ENCODE measurements around the gene DMAC2L. TPM values are rescaled to one million over a fixed set of nuclear protein-coding genes. Genes with fewer than 3 reads are reported as not detected.

Gene DMAC2L
- total RNA-seq, 1 experiment from 2014 or later = 8.9 TPM

DNA sequence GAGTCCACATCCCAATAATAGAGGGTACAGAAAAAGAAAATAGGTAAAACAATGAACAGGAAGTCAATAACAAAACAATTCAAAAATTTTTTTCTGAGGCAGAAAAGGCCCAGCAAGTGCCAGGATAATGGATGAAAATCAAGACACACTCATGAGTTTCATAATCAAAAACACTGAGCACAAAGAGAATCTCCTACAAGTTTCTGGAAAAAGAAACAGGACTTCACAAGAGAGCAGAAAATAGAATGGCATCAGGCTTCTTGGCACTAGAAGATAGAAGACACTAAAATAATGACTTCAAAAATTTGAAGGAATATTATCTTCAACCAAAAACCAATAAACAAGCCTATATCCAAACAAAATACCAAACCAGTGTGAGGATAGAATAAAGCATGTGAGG, 36.8 kb downstream of the DMAC2L start:
- no peak overlapping the region for H3K4me3 ChIP-seq (replicated peaks in 1 of 2; ENCODE audit: low read depth in 1 of 2, low read length in 2 of 2)
- no peaks in the 10 kb centered on the region for H3K9me2 ChIP-seq (ENCODE audit: insufficient read depth)
- intact Hi-C loops (cut with micrococcal nuclease) = no loop called here
- H4K20me1 ChIP-seq (ENCODE audit: insufficient read depth) = no peaks in the 10 kb centered on the region
- ATAC-seq = no peak
- no peaks in the 10 kb centered on the region for H3K9me3 ChIP-seq (ENCODE audit: control insufficient read depth in 1 of 2, insufficient read depth in 1 of 2, low read depth in 1 of 2, low read length in 2 of 2)
- no peaks in the 10 kb centered on the region for H3K36me3 ChIP-seq (ENCODE audit: control insufficient read depth in 1 of 2, insufficient read depth in 2 of 2, low read length in 2 of 2)
- no peak for TF ChIP-seq EZH2 (IDR thresholded peaks at IDR 0.05)
- TF ChIP-seq ELF1 (IDR thresholded peaks at IDR 0.05; ENCODE audit: borderline replicate concordance, low read depth) = no peak
- TF ChIP-seq ZFX (IDR thresholded peaks at IDR 0.05) = no peak
- no peak for TF ChIP-seq SP1 (IDR thresholded peaks at IDR 0.05; ENCODE audit: low read depth)
- no peak for TF ChIP-seq ZNF274 (IDR thresholded peaks at IDR 0.05; ENCODE audit: low read depth, low read length)
- no peak for TF ChIP-seq CEBPB (IDR thresholded peaks at IDR 0.05; ENCODE audit: low read depth)
- TF ChIP-seq, protein P1, sequence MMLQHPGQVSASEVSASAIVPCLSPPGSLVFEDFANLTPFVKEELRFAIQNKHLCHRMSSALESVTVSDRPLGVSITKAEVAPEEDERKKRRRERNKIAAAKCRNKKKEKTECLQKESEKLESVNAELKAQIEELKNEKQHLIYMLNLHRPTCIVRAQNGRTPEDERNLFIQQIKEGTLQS (IDR thresholded peaks at IDR 0.05) = no peak
- TF ChIP-seq EZH2phosphoT487 (IDR thresholded peaks at IDR 0.05; ENCODE audit: borderline replicate concordance) = no peak
- TF ChIP-seq RAD21 (IDR thresholded peaks at IDR 0.05; ENCODE audit: low read depth) = no peak
- TF ChIP-seq JUND (IDR thresholded peaks at IDR 0.05) = no peak
- TF ChIP-seq, protein P2, sequence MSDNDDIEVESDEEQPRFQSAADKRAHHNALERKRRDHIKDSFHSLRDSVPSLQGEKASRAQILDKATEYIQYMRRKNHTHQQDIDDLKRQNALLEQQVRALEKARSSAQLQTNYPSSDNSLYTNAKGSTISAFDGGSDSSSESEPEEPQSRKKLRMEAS (IDR thresholded peaks at IDR 0.05) = no peak
- TF ChIP-seq FOSL1 (IDR thresholded peaks at IDR 0.05; ENCODE audit: low read depth) = no peak
- no peak for TF ChIP-seq POLR2AphosphoS5 (IDR thresholded peaks at IDR 0.05; ENCODE audit: low read depth, low read length)
- no peak for TF ChIP-seq YY1 (IDR thresholded peaks at IDR 0.05; ENCODE audit: extremely low read depth, insufficient replicate concordance, low read depth, low read length)
- no peak for TF ChIP-seq CBX3 (IDR thresholded peaks at IDR 0.05; ENCODE audit: low read depth)
- TF ChIP-seq SIN3A (IDR thresholded peaks at IDR 0.05; ENCODE audit: low read depth) = no peak
- TF ChIP-seq, protein P3, sequence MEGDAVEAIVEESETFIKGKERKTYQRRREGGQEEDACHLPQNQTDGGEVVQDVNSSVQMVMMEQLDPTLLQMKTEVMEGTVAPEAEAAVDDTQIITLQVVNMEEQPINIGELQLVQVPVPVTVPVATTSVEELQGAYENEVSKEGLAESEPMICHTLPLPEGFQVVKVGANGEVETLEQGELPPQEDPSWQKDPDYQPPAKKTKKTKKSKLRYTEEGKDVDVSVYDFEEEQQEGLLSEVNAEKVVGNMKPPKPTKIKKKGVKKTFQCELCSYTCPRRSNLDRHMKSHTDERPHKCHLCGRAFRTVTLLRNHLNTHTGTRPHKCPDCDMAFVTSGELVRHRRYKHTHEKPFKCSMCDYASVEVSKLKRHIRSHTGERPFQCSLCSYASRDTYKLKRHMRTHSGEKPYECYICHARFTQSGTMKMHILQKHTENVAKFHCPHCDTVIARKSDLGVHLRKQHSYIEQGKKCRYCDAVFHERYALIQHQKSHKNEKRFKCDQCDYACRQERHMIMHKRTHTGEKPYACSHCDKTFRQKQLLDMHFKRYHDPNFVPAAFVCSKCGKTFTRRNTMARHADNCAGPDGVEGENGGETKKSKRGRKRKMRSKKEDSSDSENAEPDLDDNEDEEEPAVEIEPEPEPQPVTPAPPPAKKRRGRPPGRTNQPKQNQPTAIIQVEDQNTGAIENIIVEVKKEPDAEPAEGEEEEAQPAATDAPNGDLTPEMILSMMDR (IDR thresholded peaks at IDR 0.05 in 2 of 3, conservative IDR thresholded peaks at IDR 0.05 in 1 of 3; ENCODE audit: borderline replicate concordance in 1 of 3, insufficient read depth in 1 of 3, low read depth in 2 of 3, low read length in 2 of 3) = no peak
- TF ChIP-seq EGR1 (IDR thresholded peaks at IDR 0.05; ENCODE audit: low read depth) = no peak
- TF ChIP-seq, protein P4, sequence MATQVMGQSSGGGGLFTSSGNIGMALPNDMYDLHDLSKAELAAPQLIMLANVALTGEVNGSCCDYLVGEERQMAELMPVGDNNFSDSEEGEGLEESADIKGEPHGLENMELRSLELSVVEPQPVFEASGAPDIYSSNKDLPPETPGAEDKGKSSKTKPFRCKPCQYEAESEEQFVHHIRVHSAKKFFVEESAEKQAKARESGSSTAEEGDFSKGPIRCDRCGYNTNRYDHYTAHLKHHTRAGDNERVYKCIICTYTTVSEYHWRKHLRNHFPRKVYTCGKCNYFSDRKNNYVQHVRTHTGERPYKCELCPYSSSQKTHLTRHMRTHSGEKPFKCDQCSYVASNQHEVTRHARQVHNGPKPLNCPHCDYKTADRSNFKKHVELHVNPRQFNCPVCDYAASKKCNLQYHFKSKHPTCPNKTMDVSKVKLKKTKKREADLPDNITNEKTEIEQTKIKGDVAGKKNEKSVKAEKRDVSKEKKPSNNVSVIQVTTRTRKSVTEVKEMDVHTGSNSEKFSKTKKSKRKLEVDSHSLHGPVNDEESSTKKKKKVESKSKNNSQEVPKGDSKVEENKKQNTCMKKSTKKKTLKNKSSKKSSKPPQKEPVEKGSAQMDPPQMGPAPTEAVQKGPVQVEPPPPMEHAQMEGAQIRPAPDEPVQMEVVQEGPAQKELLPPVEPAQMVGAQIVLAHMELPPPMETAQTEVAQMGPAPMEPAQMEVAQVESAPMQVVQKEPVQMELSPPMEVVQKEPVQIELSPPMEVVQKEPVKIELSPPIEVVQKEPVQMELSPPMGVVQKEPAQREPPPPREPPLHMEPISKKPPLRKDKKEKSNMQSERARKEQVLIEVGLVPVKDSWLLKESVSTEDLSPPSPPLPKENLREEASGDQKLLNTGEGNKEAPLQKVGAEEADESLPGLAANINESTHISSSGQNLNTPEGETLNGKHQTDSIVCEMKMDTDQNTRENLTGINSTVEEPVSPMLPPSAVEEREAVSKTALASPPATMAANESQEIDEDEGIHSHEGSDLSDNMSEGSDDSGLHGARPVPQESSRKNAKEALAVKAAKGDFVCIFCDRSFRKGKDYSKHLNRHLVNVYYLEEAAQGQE (IDR thresholded peaks at IDR 0.05; ENCODE audit: low read depth) = no peak
- ChIA-PET CTCF (no interaction called here), POLR2A (no interaction called here), RAD21 (ENCODE audit: low non-redundant PET in 1 of 2, low total read pairs in 2 of 2, uncharacterized antibody in 2 of 2, unreplicated experiment in 2 of 2) (no interaction called here)
- peaks cover 0 to 10% of the 10 kb centered on the region in 2 experiments; a peak in 2 of 4 replicates for H3K4me1 ChIP-seq (ENCODE audit: control insufficient read depth in 1 of 2, insufficient read depth in 2 of 2, low read length in 2 of 2)
- H3K27ac ChIP-seq (ENCODE audit: low read depth, low read length) = no peak overlapping the region
- no peak overlapping the region for H3K4me2 ChIP-seq (ENCODE audit: low read length)
- BruUV-seq (replicated peaks) = no TSS peak
- H3K79me2 ChIP-seq (ENCODE audit: insufficient read depth, low read length) = no peaks in the 10 kb centered on the region
- DNase-seq (ENCODE audit: low read depth, low spot score) = no peak
- H2AFZ ChIP-seq (ENCODE audit: low read depth, low read length, poor library complexity, severe bottlenecking) = no peak overlapping the region
- H3K27me3 ChIP-seq (ENCODE audit: insufficient read depth, low read length) = no peaks in the 10 kb centered on the region
- no peak overlapping the region for H3K9ac ChIP-seq (ENCODE audit: low read length)
